ENCODE data around the gene FRMD6.
"Not testable (repeated sequence)": the region's sequence is repeated elsewhere in the genome, so short reads cannot be mapped to it uniquely, and the experiment has no call there.

The FRMD6 gene

DNA sequence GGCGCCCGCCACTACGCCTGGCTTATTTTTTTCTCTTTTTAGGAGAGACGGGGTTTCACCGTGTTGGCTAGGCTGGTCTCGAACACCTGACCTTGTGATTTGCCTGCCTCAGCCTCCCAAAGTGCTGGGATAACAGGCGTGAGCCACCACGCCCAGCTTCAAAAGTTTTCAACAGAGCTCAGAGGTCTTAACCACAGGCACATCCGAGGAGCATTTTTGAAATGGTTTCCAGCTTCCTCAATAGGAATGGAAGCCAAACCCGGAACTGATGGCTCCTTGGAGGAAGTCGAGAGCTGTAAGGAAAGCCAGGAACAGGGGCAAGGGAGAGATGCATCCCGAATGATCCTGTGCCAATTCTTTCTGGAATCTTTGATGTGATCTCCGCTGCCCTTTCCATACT is 114.0 kb downstream of the FRMD6 start:
- intact Hi-C loops (cut with DNase I): not testable (repeated sequence)

DNA sequence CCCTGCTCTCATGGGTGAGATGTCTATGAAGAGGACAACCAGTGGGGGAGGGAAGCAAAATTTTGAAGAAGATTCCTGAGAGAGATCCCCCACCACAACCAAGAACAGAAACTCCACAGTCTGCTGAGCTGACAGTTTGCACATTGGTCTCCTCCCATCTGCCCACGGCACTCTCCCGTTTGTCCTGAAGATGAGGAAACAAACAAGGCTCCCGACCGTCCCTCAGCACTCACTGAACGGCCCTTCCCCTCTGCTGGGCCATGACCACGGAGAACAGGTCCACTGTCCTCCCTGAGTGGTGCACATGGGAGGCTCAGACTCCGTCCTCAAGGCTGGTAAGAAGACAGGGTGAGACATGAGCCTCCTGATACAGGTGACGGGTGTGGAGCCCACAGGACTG is 114.9 kb downstream of the FRMD6 start:
- DNase-seq; intact Hi-C loops (cut with DNase I): not testable (repeated sequence)

More for the DNA sequence above, 114.0 kb downstream of the FRMD6 start:
- not testable (repeated sequence) for DNase-seq

DNA sequence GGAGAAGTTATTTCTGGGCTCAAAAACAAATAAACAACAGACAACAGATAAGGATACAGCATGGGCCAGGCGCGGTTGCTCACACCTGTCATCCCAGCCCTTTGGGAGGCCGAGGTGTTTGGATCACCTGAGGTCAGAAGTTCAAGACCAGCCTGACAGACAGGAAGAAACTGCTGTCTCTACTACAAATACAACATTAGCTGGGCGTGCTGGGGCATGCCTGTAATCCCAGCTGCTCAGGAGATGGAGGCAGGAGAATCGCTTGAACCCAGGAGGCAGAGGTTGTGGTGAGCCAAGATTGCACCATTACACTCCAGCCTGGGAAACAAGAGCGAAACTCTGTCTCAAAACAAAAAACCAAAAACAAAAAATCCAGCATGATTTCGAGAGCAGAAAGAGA is 117.6 kb downstream of the FRMD6 start:
- DNase-seq; intact Hi-C loops (cut with DNase I): not testable (repeated sequence)

DNA sequence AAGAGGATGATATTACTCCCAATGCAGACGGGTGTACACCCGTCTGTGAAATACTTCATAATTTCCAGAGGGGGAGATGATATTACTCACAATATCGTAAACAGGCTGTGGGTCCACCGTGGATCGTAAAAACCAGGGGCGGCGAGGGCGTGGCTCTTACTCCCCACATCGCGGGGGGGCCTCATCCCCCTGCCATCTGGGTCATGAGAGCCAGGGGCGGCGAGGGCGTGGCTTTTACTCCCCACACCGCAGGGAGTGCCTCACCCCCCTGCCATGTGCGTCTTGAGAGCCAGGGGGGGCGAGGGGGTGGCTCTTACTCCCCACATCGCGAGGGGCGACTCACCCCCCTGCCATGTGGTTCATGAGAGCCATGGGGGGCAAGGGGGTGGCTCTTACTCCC is 122.5 kb downstream of the FRMD6 start:
- DNase-seq: peak in 1 of 10 donors; percentile 50
- intact Hi-C loops (cut with DNase I): no loop called here

DNA sequence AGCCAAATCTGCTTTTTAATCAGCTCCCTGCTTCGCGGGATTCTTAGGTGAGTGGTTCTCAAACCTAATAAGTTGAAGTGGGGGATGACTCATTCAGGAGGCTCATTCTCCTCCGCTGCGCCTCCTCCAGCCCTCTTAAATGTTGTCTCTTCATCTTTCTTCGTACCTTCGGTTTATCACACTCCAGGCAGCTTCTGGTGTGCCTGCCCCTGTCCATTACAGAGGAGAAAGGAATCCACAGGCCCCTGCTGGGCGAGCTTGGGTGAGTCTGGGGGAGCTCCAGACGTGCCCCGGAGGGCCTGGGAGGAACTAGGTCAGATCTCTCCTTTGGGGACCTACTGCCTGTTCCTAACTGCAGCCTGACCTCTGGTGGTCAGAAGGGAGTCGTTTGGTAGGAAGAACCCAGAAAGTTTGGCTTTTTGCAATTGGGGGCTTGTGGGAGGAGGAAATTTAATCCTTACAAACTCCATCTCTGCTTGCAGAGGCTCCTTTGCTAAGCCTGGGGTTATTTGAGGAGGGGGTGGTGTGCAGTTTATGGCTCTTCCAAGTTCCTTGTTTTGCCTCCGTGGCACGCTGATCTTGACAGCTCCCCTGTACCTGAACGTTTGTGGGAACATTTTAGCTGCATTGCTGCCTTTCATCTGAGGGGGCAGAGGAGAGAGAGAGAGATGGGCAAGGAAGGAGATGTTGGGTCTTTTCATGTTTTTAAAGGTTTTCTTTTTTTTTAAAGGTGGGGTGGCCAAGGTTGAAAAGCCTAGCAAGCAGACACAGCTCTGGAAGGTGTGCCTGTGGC is 124.6 kb downstream of the FRMD6 start:
- peak in 8 of 10 donors; percentile 39 to 87 (median 65) for DNase-seq
- intact Hi-C loops (cut with DNase I): loop anchor here (5.0 kb wide), 2 partner anchors 119 to 824 kb away; no protein-coding TSS in a partner anchor

DNA sequence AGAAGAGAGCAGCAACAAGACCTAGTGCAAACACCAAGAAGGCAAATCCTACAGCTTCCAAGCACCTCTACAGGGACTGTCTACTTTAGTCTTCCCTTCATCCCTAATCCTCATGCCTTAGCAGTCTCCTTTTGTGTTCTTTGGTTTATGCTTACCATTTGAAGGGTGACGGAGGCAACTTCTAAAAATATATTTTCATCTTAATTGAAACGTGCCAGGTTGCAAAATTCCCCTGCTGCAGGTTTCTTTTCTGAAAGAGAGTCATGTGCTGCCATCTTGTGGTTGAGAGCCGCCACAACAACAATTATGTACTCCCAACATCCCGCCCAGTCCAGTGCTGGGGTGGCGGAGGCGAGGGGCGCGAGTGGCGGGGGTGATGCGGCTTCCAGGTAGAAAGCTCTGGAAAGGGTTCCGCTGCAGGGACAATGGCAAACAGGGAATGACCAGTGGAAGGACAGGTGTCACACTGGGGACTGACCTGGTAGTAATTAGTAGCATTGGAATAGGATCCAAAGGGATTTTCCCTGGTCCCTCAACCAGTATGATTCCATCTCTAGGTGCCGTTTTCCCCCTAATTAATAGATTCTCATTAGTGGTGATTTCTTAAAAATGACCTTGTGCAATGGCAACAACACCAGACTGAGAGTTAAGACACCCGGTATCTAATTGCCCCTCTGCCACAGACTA is 128.4 kb downstream of the FRMD6 start:
- intact Hi-C loops (cut with DNase I): loop anchor here (1.0 to 5.0 kb wide), 2 partner anchors 197 to 497 kb away; no protein-coding TSS in a partner anchor
- peak in 9 of 10 donors; percentile 31 to 91 (median 72) for DNase-seq

Data from posterior cingulate gyrus (tissue), 11 donors.